ENCODE results near the gene LMAN1.

Gene LMAN1

GRCh38 chr18:59386909-59387686, 28.0 kb upstream of the LMAN1 start:
- Histone ChIP-seq H3K9ac (no peak overlapping the region), H3K4me2 (no peak overlapping the region), H3K4me3 (no peak overlapping the region), H3K27ac (no peak overlapping the region), H3K36me3 (no peaks in the 10 kb centered on the region), H3K27me3 (no peaks in the 10 kb centered on the region), H4K20me1 (no peaks in the 10 kb centered on the region), H3K9me3 (no peaks in the 10 kb centered on the region), H3K4me1 (peaks cover 15% of the 10 kb centered on the region)
- TF ChIP-seq Cebpa-rat (IDR thresholded peaks at IDR 0.05) = no peak

- Histone ChIP-seq H3K4me1 (peaks cover 15% of the 10 kb centered on the region), H4K20me1 (no peaks in the 10 kb centered on the region), H3K27ac (no peak overlapping the region), H3K27me3 (no peaks in the 10 kb centered on the region), H3K36me3 (no peaks in the 10 kb centered on the region), H3K9ac (no peak overlapping the region), H3K9me3 (no peaks in the 10 kb centered on the region), H3K4me3 (no peak overlapping the region), H3K4me2 (no peak overlapping the region)
- TF ChIP-seq Cebpa-rat (IDR thresholded peaks at IDR 0.05) = no peak
These were observed 26.1 kb upstream of the LMAN1 start for GRCh38 chr18:59385191-59385590.

GRCh38 chr18:59383851-59384250, 24.8 kb upstream of the LMAN1 start:
- H3K9me3 ChIP-seq = no peaks in the 10 kb centered on the region
- no peaks in the 10 kb centered on the region for H3K36me3 ChIP-seq
- no peak overlapping the region for H3K9ac ChIP-seq
- no peaks in the 10 kb centered on the region for H3K27me3 ChIP-seq
- H3K27ac ChIP-seq = no peak overlapping the region
- no peak for TF ChIP-seq Cebpa-rat (IDR thresholded peaks at IDR 0.05)
- no peak overlapping the region for H3K4me2 ChIP-seq
- no peaks in the 10 kb centered on the region for H4K20me1 ChIP-seq
- peaks cover 14% of the 10 kb centered on the region for H3K4me1 ChIP-seq
- H3K4me3 ChIP-seq = no peak overlapping the region

- Histone ChIP-seq H3K9ac (no peak overlapping the region), H3K27me3 (no peaks in the 10 kb centered on the region), H3K4me2 (no peak overlapping the region), H3K4me3 (no peak overlapping the region), H3K27ac (no peak overlapping the region), H4K20me1 (no peaks in the 10 kb centered on the region), H3K4me1 (peaks cover 6% of the 10 kb centered on the region), H3K9me3 (no peaks in the 10 kb centered on the region), H3K36me3 (no peaks in the 10 kb centered on the region)
- no peak for TF ChIP-seq Cebpa-rat (IDR thresholded peaks at IDR 0.05)
These were observed 23.3 kb upstream of the LMAN1 start for GRCh38 chr18:59382383-59382782.

GRCh38 chr18:59381949-59382348, 22.9 kb upstream of the LMAN1 start:
- Histone ChIP-seq H3K9me3 (no peaks in the 10 kb centered on the region), H3K36me3 (no peaks in the 10 kb centered on the region), H3K27me3 (no peaks in the 10 kb centered on the region), H3K9ac (no peak overlapping the region), H3K27ac (no peak overlapping the region), H3K4me2 (no peak overlapping the region), H4K20me1 (no peaks in the 10 kb centered on the region), H3K4me3 (no peak overlapping the region), H3K4me1 (peaks cover 10% of the 10 kb centered on the region)
- no peak for TF ChIP-seq Cebpa-rat (IDR thresholded peaks at IDR 0.05)

- no peak overlapping the region for H3K4me2 ChIP-seq
- no peak overlapping the region for H3K4me3 ChIP-seq
- no peaks in the 10 kb centered on the region for H3K27me3 ChIP-seq
- H3K36me3 ChIP-seq = no peaks in the 10 kb centered on the region
- no peak overlapping the region for H3K27ac ChIP-seq
- H4K20me1 ChIP-seq = no peaks in the 10 kb centered on the region
- no peak for TF ChIP-seq Cebpa-rat (IDR thresholded peaks at IDR 0.05)
- H3K9ac ChIP-seq = no peak overlapping the region
- H3K4me1 ChIP-seq = peaks cover 23% of the 10 kb centered on the region
- no peaks in the 10 kb centered on the region for H3K9me3 ChIP-seq
These were observed 21.6 kb upstream of the LMAN1 start for GRCh38 chr18:59380706-59381105.

- Histone ChIP-seq H3K4me1 (peaks cover 25% of the 10 kb centered on the region), H3K36me3 (no peaks in the 10 kb centered on the region), H3K9me3 (no peaks in the 10 kb centered on the region), H3K27ac (no peak overlapping the region), H3K4me3 (no peak overlapping the region), H3K9ac (no peak overlapping the region), H3K27me3 (no peaks in the 10 kb centered on the region), H3K4me2 (no peak overlapping the region), H4K20me1 (no peaks in the 10 kb centered on the region)
- TF ChIP-seq Cebpa-rat (IDR thresholded peaks at IDR 0.05) = no peak
These were observed 20.9 kb upstream of the LMAN1 start for GRCh38 chr18:59379772-59380522.

GRCh38 chr18:59377613-59378337, 18.7 kb upstream of the LMAN1 start:
- no peak for TF ChIP-seq Cebpa-rat (IDR thresholded peaks at IDR 0.05)
- peak overlapping the region; percentile 86 for H3K4me2 ChIP-seq
- H3K27ac ChIP-seq = no peak overlapping the region
- no peak overlapping the region for H3K9ac ChIP-seq
- H3K4me1 ChIP-seq = peaks cover 25% of the 10 kb centered on the region
- H3K9me3 ChIP-seq = no peaks in the 10 kb centered on the region
- H4K20me1 ChIP-seq = no peaks in the 10 kb centered on the region
- H3K4me3 ChIP-seq = no peak overlapping the region
- no peaks in the 10 kb centered on the region for H3K27me3 ChIP-seq
- no peaks in the 10 kb centered on the region for H3K36me3 ChIP-seq

GRCh38 chr18:59376351-59376935, 17.4 kb upstream of the LMAN1 start:
- Histone ChIP-seq H3K9me3 (no peaks in the 10 kb centered on the region), H3K9ac (no peak overlapping the region), H3K36me3 (no peaks in the 10 kb centered on the region), H3K4me1 (peaks cover 25% of the 10 kb centered on the region), H4K20me1 (no peaks in the 10 kb centered on the region), H3K27ac (peak overlapping the region; percentile 63), H3K4me2 (peak overlapping the region; percentile 86), H3K4me3 (0 out of 2 replicates have a peak overlapping the region, but pooled peaks have one; percentile 22), H3K27me3 (no peaks in the 10 kb centered on the region)
- TF ChIP-seq Cebpa-rat (IDR thresholded peaks at IDR 0.05) = no peak
